Fibroblast of lung (primary cell): ENCODE results near the gene GNB2.

Source experiments
- CTCF ChIP-seq, 2 donors: IDR thresholded peaks in 1 of 2; conservative IDR thresholded peaks in 1 of 2; 1 replicate in 1 of 2; 2 replicates in 1 of 2; pipeline ENCODE4 v1.5.1; 2011 to 2012; ENCODE audit warnings: low read length in 2 of 2, control low read depth in 1 of 2, inconsistent platforms in 1 of 2, low read depth in 1 of 2, mild to moderate bottlenecking in 1 of 2
- EZH2 ChIP-seq: IDR thresholded peaks from 2 replicates; pipeline ENCODE4 v1.5.1; 2012; ENCODE audit warnings: low read length, control low read depth, mild to moderate bottlenecking; ENCODE audit errors: missing control alignments

DNA sequence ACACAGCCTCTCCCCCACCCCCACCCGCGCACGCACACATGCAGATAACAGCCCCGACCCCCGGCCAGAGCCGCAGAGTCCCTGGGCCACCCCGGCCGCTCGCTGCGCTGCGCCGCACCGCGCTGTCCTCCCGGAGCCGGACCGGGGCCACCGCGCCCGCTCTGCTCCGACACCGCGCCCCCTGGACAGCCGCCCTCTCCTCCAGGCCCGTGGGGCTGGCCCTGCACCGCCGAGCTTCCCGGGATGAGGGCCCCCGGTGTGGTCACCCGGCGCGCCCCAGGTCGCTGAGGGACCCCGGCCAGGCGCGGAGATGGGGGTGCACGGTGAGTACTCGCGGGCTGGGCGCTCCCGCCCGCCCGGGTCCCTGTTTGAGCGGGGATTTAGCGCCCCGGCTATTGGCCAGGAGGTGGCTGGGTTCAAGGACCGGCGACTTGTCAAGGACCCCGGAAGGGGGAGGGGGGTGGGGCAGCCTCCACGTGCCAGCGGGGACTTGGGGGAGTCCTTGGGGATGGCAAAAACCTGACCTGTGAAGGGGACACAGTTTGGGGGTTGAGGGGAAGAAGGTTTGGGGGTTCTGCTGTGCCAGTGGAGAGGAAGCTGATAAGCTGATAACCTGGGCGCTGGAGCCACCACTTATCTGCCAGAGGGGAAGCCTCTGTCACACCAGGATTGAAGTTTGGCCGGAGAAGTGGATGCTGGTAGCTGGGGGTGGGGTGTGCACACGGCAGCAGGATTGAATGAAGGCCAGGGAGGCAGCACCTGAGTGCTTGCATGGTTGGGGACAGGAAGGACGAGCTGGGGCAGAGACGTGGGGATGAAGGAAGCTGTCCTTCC, 47.3 kb downstream of the GNB2 start:
- no peak for TF ChIP-seq CTCF (conservative IDR thresholded peaks at IDR 0.05 in 1 of 2, IDR thresholded peaks at IDR 0.05 in 1 of 2; ENCODE audit: low read depth in 1 of 2, low read length in 2 of 2)
- TF ChIP-seq EZH2: peak; percentile 97
